Lower leg skin (tissue), 4 donors: ENCODE data around the gene ZNF483. TPM values are rescaled to one million over a fixed set of nuclear protein-coding genes. Genes with fewer than 3 reads are reported as not detected.
"Not testable (repeated sequence)": the region's sequence is repeated elsewhere in the genome, so short reads cannot be mapped to it uniquely, and the experiment has no call there.

ENCODE experiments used
- DNase-seq, 2 donors: peaks; one replicate each; pipeline ENCODE4 v3.0.0-alpha.2; 2019; ENCODE audit warnings: low spot score in 2 of 2
- H3K4me3 ChIP-seq: fragments of 200-600 bp; sonication (generic); 2 replicates; pipeline ENCODE4 v1.5.1; 2017; ENCODE audit warnings: mild to moderate bottlenecking, low read depth; ENCODE audit not compliant: poor library complexity, severe bottlenecking
- POLR2A ChIP-seq, 2 donors: fragments of 450-650 bp; IDR thresholded peaks; one replicate each; pipeline ENCODE4 v1.6.1; 2016 to 2017; ENCODE audit warnings: antibody characterized with exemption in 2 of 2, mild to moderate bottlenecking in 1 of 2, moderate library complexity in 1 of 2
- WGBS, 2 donors: methylation state at CpG; one replicate each; pipeline ENCODE4 v1.1.5; 2018; 5-methylcytosine and 5-hydroxymethylcytosine counted together
- intact Hi-C: fragments of 100-400 bp; cut with DNase I; formaldehyde crosslinking; loops from one replicate; pipeline ENCODE4 v1.15.0; 2023; ENCODE audit warnings: low total_unique reads
- total RNA-seq, 4 donors: library from RNA; depleted of rRNA; stranded (reverse); fragments of >200 nt; gene quantifications; one replicate each; pipeline ENCODE4 v1.1.0, GENCODE V29; 2016
- TF ChIP-seq, protein P1 (sequence below), 3 donors: fragments of 450-650 bp; IDR thresholded peaks; one replicate each; pipeline ENCODE4 v1.5.1; 2016; ENCODE audit warnings: antibody characterized with exemption in 3 of 3, mild to moderate bottlenecking in 3 of 3, moderate library complexity in 2 of 3

Gene ZNF483
- total RNA-seq, 4 donors from 2014 or later = 0.55 to 3.4 (median 2.3) TPM

DNA sequence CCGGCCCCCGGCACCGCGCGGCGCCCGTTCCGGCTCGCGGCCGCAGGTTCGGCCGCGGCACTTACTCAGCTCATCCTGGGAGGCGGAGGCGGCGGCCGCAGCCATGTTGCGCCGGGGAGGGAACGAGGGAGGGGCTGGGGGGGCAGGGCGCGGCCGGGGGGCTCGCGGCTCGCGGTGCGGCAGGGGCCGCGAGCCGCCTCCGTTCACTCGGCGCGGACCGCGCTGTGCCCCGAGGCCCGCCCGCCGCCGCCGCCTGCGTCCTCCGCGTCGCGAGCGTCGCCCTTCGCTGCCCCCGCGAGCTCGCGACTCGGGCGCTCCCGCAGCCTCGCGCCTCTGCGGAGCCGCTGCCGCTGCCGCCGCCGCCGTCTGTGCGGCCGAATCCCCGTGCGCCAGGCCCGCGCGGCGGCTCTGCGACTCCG is 41.5 kb upstream of the ZNF483 start:
- DNase-seq = no peak

DNA sequence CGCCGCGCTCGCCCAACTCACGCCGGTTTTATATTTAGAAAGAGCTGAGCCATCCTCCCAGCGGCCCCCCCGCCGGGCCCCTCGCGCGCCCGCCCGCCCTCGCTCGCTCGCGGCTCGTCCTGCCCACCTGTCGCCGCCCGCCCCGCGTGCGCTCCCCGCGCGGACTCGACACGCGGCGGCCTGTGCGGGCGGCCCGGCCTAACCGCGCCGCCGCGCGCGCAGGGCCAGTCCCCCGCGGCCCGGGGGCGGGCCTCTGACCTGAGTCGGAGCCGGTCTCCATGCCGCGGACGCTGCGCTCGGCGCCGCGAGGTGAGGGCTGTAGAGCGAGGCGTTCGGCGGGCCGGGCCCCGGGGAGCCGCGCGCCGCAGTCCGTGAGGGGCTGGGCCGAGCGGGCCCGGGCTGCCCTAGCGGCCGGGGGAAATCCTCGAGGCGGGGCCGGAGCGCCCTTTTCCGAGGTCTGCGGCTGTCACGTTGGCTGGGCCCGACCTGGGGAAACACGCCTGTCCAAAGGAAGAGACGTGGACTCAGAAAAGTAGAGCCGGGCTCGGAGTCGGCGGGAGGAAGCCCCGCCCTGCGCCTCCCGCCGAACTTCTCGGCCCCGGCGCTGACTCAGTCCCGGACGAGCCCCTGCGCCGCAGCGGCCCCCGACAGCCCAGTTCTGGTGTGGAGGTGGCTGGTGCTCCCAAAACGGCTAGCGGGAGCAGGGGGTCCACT is 41.0 kb upstream of the ZNF483 start, which contains the start of gene ECPAS:
Gene ECPAS (minus strand): TSS at position 526 of the 714 bp plus-strand sequence. CDS start 11,465 bp downstream, outside the sequence.
- intact Hi-C loops = no loop called here
- H3K4me3 ChIP-seq = peak within 1 kb of the TSS; percentile 97
- DNase-seq = peak; percentile 48 to 94
- WGBS, 2 donors = 0 to 1% methylated on average over 46 to 72 of the region's 101 CpGs
- no peak for TF ChIP-seq POLR2A (IDR thresholded peaks at IDR 0.05)
- TF ChIP-seq, protein P1, sequence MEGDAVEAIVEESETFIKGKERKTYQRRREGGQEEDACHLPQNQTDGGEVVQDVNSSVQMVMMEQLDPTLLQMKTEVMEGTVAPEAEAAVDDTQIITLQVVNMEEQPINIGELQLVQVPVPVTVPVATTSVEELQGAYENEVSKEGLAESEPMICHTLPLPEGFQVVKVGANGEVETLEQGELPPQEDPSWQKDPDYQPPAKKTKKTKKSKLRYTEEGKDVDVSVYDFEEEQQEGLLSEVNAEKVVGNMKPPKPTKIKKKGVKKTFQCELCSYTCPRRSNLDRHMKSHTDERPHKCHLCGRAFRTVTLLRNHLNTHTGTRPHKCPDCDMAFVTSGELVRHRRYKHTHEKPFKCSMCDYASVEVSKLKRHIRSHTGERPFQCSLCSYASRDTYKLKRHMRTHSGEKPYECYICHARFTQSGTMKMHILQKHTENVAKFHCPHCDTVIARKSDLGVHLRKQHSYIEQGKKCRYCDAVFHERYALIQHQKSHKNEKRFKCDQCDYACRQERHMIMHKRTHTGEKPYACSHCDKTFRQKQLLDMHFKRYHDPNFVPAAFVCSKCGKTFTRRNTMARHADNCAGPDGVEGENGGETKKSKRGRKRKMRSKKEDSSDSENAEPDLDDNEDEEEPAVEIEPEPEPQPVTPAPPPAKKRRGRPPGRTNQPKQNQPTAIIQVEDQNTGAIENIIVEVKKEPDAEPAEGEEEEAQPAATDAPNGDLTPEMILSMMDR (IDR thresholded peaks at IDR 0.05) = no peak

More for the DNA sequence above, 41.5 kb upstream of the ZNF483 start:
- TF ChIP-seq, protein P1 (IDR thresholded peaks at IDR 0.05) = no peak
- no peak for TF ChIP-seq POLR2A (IDR thresholded peaks at IDR 0.05)
- 0% methylated on average over 66 of the region's 78 CpGs; no CpG with 5 or more reads in 1 of the 2 donors for WGBS, 2 donors
- H3K4me3 ChIP-seq = peak overlapping the region; percentile 97
- intact Hi-C loops = no loop called here

DNA sequence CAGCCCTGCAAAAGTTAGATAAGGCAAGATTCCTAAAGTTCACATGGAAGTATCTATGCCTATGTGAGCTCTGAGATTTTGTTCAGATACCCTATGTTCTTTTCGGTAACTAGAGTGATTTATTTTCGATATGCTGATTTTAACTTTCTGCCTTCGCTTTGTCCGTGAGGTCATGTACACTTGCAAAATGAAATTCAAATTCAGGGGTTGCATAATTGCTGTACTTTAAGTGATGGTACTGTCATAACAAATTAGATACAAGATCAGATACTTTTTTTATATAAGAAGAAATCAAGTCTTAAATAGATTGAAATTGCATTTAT is 40.4 kb upstream of the ZNF483 start:
- intact Hi-C loops = no loop called here
- peak overlapping the region; percentile 97 for H3K4me3 ChIP-seq
- no peak for TF ChIP-seq POLR2A (IDR thresholded peaks at IDR 0.05)
- TF ChIP-seq, protein P1 (IDR thresholded peaks at IDR 0.05) = no peak
- DNase-seq = no peak
- 0 to 1% methylated on average over 4 of the region's 4 CpGs for WGBS, 2 donors

DNA sequence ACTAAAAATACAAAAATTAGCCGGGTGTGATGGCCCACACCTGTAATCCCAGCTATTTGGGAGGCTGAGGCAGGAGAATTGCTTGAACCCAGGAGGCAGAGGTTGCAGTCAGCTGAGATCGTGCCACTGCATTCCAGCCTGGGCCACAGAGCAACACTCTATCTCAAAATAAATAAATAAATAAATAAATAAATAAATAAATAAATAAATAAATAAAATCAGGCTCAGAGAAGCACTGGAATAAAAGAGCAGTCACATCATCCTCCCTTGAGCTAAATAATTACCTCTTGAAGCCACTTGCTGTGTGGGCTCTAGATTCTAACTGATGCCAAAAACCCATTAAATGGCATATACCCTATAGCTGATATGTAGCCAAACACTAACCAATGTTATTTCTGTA is 27.8 kb upstream of the ZNF483 start:
- WGBS, 2 donors = 92 to 95% methylated on average over 2 of the region's 2 CpGs
- DNase-seq, intact Hi-C loops, H3K4me3 ChIP-seq: not testable (repeated sequence)

DNA sequence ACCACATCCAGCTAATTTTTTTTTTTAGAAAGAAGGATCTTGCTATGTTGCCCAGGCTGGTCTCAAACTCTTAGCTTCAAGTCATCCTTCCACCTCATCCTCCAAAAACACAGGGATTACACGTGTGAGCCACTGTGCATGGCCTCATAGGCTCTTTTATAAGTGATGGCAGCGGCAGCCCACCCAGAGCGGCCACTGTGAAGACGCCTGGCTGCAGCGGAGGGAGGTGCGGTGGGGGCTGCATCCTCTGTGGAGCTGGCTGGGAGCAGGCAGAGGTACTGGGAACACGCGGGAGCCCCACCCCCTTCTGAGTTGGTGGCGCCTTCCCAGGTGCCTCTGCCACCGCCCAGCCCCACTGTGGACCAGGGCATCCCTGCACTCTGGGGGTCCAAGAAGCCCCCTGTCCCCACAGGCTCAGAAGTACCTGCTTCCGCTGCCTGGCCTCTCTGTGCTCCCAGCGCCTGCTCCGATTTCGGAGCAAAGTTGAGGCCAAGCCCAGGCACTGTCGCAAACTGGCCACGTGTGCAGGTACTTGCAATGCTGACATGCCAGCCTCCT is 23.9 kb upstream of the ZNF483 start:
- peak in 1 of 2 donors; percentile 69 for DNase-seq
- no peak overlapping the region for H3K4me3 ChIP-seq
- WGBS, 2 donors = 92 to 93% methylated on average over 12 of the region's 16 CpGs
- intact Hi-C loops = no loop called here
- TF ChIP-seq POLR2A (IDR thresholded peaks at IDR 0.05) = no peak
- TF ChIP-seq, protein P1 (IDR thresholded peaks at IDR 0.05) = no peak

DNA sequence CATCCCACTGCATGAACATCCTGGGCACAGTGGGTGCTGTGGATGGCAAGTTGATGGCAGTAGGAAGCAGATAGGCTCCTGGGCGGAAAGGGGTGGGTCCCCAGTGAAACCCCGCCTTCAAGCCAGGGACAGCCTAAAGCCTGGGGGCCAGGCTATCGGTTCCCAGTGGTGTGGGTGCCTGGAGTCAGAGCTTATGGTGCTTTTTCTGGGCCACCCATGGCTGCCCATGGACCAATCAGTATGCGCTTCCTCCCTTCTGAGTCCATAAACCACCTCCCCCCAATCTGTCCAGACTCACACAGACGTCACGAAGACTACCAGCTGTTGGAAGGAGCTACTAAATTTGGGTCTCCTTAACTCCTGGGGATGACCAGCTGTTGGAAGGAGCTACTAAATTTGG is 23.3 kb upstream of the ZNF483 start:
- DNase-seq = no peak
- WGBS, 2 donors = 86 to 91% methylated on average over 5 to 6 of the region's 6 CpGs
- H3K4me3 ChIP-seq = no peak overlapping the region
- intact Hi-C loops = no loop called here
- TF ChIP-seq POLR2A (IDR thresholded peaks at IDR 0.05) = no peak
- TF ChIP-seq, protein P1 (IDR thresholded peaks at IDR 0.05) = no peak
